Measurements from ENCODE around the gene PRKAB1. TPM values are rescaled to one million over a fixed set of nuclear protein-coding genes. Genes with fewer than 3 reads are reported as not detected.

Gene PRKAB1
- total RNA-seq, 1 experiment from 2014 or later: 36.3 TPM

DNA sequence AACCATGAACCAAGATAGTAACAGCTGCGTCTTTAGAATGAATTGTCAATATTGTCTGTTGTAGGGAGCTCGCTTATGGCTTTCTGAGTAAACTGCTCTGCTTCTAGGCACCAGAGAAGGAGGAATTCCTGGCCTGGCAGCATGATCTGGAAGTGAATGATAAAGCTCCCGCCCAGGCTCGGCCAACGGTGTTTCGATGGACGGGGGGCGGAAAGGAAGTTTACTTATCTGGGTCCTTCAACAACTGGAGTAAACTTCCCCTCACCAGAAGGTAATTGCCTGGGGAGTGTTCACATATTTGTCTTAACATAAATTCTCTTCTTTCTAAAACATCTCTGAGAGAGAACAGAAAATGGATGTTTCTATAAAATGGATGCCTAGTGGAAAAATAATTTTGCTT lies 4.3 kb downstream of the PRKAB1 start:
- H3K9me3 ChIP-seq (ENCODE audit: control insufficient read depth, insufficient read depth, low read depth, low read length): no peaks in the 10 kb centered on the region
- no peak overlapping the region for H3K27ac ChIP-seq (ENCODE audit: low read length)
- in situ Hi-C loops (cut with HindIII; ENCODE audit: low pct_unique_long_range_greater_than_20kb, low sequenced_read_pairs) (no loop called here), intact Hi-C loops (cut with micrococcal nuclease; ENCODE audit: unreplicated experiment) (no loop called here)
- POLR2A ChIA-PET: no interaction called here
- H3K4me3 ChIP-seq (ENCODE audit: low read depth in 2 of 2, low read length in 2 of 2): no peak overlapping the region
- H3K36me3 ChIP-seq (ENCODE audit: control insufficient read depth, insufficient read depth, low read length): peaks cover 54% of the 10 kb centered on the region
- DNase-seq (ENCODE audit: low read depth, low spot score): no peak
- no TSS peak for BruUV-seq (replicated peaks)
- ATAC-seq: no peak
- peaks cover 11% of the 10 kb centered on the region for H3K4me1 ChIP-seq (ENCODE audit: control insufficient read depth, insufficient read depth, low read length)
- no peaks in the 10 kb centered on the region for H3K27me3 ChIP-seq (ENCODE audit: control insufficient read depth, insufficient read depth, low read length)
- no peak for TF ChIP-seq SIN3A (IDR thresholded peaks at IDR 0.05; ENCODE audit: borderline replicate concordance, insufficient read depth, low read depth, low read length)
- no peak for TF ChIP-seq TCF7L2 (IDR thresholded peaks at IDR 0.05; ENCODE audit: low read depth, low read length)
- no peak for TF ChIP-seq POLR2AphosphoS5 (IDR thresholded peaks at IDR 0.05; ENCODE audit: low read depth, low read length)
- TF ChIP-seq, protein P1, sequence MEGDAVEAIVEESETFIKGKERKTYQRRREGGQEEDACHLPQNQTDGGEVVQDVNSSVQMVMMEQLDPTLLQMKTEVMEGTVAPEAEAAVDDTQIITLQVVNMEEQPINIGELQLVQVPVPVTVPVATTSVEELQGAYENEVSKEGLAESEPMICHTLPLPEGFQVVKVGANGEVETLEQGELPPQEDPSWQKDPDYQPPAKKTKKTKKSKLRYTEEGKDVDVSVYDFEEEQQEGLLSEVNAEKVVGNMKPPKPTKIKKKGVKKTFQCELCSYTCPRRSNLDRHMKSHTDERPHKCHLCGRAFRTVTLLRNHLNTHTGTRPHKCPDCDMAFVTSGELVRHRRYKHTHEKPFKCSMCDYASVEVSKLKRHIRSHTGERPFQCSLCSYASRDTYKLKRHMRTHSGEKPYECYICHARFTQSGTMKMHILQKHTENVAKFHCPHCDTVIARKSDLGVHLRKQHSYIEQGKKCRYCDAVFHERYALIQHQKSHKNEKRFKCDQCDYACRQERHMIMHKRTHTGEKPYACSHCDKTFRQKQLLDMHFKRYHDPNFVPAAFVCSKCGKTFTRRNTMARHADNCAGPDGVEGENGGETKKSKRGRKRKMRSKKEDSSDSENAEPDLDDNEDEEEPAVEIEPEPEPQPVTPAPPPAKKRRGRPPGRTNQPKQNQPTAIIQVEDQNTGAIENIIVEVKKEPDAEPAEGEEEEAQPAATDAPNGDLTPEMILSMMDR (IDR thresholded peaks at IDR 0.05): no peak
- no peak for TF ChIP-seq REST (IDR thresholded peaks at IDR 0.05; ENCODE audit: insufficient read depth in 1 of 2, low read depth in 2 of 2, low read length in 1 of 2)
- CTCF ChIA-PET: no interaction called here

- TF ChIP-seq REST (IDR thresholded peaks at IDR 0.05; ENCODE audit: insufficient read depth in 1 of 2, low read depth in 2 of 2, low read length in 1 of 2) (no peak), SIN3A (IDR thresholded peaks at IDR 0.05; ENCODE audit: borderline replicate concordance, insufficient read depth, low read depth, low read length) (no peak), POLR2AphosphoS5 (IDR thresholded peaks at IDR 0.05; ENCODE audit: low read depth, low read length) (no peak), TCF7L2 (IDR thresholded peaks at IDR 0.05; ENCODE audit: low read depth, low read length) (no peak)
- TF ChIP-seq, protein P1 (IDR thresholded peaks at IDR 0.05): no peak
- CTCF ChIA-PET: no interaction called here
- H3K4me3 ChIP-seq (ENCODE audit: low read depth in 2 of 2, low read length in 2 of 2): no peak overlapping the region
- H3K27me3 ChIP-seq (ENCODE audit: control insufficient read depth, insufficient read depth, low read length): no peaks in the 10 kb centered on the region
- POLR2A ChIA-PET: no interaction called here
- DNase-seq (ENCODE audit: low read depth, low spot score) (no peak), ATAC-seq (no peak)
- no peaks in the 10 kb centered on the region for H3K9me3 ChIP-seq (ENCODE audit: control insufficient read depth, insufficient read depth, low read depth, low read length)
- in situ Hi-C loops (cut with HindIII; ENCODE audit: low pct_unique_long_range_greater_than_20kb, low sequenced_read_pairs): no loop called here
- H3K27ac ChIP-seq (ENCODE audit: low read length): no peak overlapping the region
- H3K4me1 ChIP-seq (ENCODE audit: control insufficient read depth, insufficient read depth, low read length): peaks cover 9% of the 10 kb centered on the region
- H3K36me3 ChIP-seq (ENCODE audit: control insufficient read depth, insufficient read depth, low read length): peaks cover 51% of the 10 kb centered on the region
- no TSS peak for BruUV-seq (replicated peaks)
- intact Hi-C loops (cut with micrococcal nuclease; ENCODE audit: unreplicated experiment): no loop called here
These were observed 5.7 kb downstream of the PRKAB1 start for GRCh38 chr12:119673634-119674033.

Measured in Panc1 (cell line).